KOPT-K1 (cell line): ENCODE data around the gene LRP8.
A peak's percentile ranks its signal among the peaks of the same experiment; 100 is the strongest.

Source experiments
- H3K27ac ChIP-seq: fragments of 200-600 bp; sonication (generic); 2 replicates; pipeline ENCODE4 v1.5.1; 2016; ENCODE audit warnings: antibody characterized with exemption, mild to moderate bottlenecking, low read depth, low read length; ENCODE audit not compliant: poor library complexity, severe bottlenecking
- H3K36me3 ChIP-seq: fragments of 200-600 bp; sonication (generic); 2 replicates; pipeline ENCODE4 v1.5.1; 2017; ENCODE audit warnings: antibody characterized with exemption, mild to moderate bottlenecking, low read length, moderate library complexity; ENCODE audit not compliant: insufficient read depth
- H3K9me3 ChIP-seq: fragments of 200-600 bp; sonication (generic); 2 replicates; pipeline ENCODE4 v1.5.1; 2017; ENCODE audit warnings: antibody characterized with exemption, low read length, mild to moderate bottlenecking; ENCODE audit not compliant: insufficient read depth, poor library complexity, severe bottlenecking

LRP8 gene

GRCh38 chr1:53324321-53324720 lies 3.5 kb downstream of the LRP8 start:
- peak overlapping the region; percentile 94 for H3K27ac ChIP-seq
- peaks cover 66% of the 10 kb centered on the region for H3K36me3 ChIP-seq
- no peaks in the 10 kb centered on the region for H3K9me3 ChIP-seq

GRCh38 chr1:53323316-53323715 lies 4.6 kb downstream of the LRP8 start:
- H3K9me3 ChIP-seq: no peaks in the 10 kb centered on the region
- H3K36me3 ChIP-seq: peaks cover 76% of the 10 kb centered on the region
- H3K27ac ChIP-seq: no peak overlapping the region

- no peaks in the 10 kb centered on the region for H3K9me3 ChIP-seq
- peaks cover 89% of the 10 kb centered on the region for H3K36me3 ChIP-seq
- H3K27ac ChIP-seq: no peak overlapping the region
These were observed 5.9 kb downstream of the LRP8 start for GRCh38 chr1:53321776-53322602.

- Histone ChIP-seq H3K27ac (no peak overlapping the region), H3K36me3 (peaks cover 94% of the 10 kb centered on the region), H3K9me3 (no peaks in the 10 kb centered on the region)
These were observed 6.5 kb downstream of the LRP8 start for GRCh38 chr1:53321366-53321765.

GRCh38 chr1:53320646-53321045 lies 7.2 kb downstream of the LRP8 start:
- H3K27ac ChIP-seq: no peak overlapping the region
- H3K36me3 ChIP-seq: peaks cover 98% of the 10 kb centered on the region
- no peaks in the 10 kb centered on the region for H3K9me3 ChIP-seq

- peaks cover 98% of the 10 kb centered on the region for H3K36me3 ChIP-seq
- H3K9me3 ChIP-seq: no peaks in the 10 kb centered on the region
- no peak overlapping the region for H3K27ac ChIP-seq
These were observed 8.4 kb downstream of the LRP8 start for GRCh38 chr1:53319296-53320101.

- H3K9me3 ChIP-seq: no peaks in the 10 kb centered on the region
- H3K27ac ChIP-seq: no peak overlapping the region
- peaks cover 98% of the 10 kb centered on the region for H3K36me3 ChIP-seq
These were observed 10.0 kb downstream of the LRP8 start for GRCh38 chr1:53317646-53318539.

- Histone ChIP-seq H3K36me3 (peaks cover 98% of the 10 kb centered on the region), H3K9me3 (no peaks in the 10 kb centered on the region), H3K27ac (no peak overlapping the region)
These were observed 10.9 kb downstream of the LRP8 start for GRCh38 chr1:53316766-53317581.

- Histone ChIP-seq H3K27ac (no peak overlapping the region), H3K9me3 (no peaks in the 10 kb centered on the region), H3K36me3 (peaks cover 98% of the 10 kb centered on the region)
These were observed 11.5 kb downstream of the LRP8 start for GRCh38 chr1:53316424-53316765.

- no peak overlapping the region for H3K27ac ChIP-seq
- no peaks in the 10 kb centered on the region for H3K9me3 ChIP-seq
- peaks cover 98% of the 10 kb centered on the region for H3K36me3 ChIP-seq
These were observed 12.1 kb downstream of the LRP8 start for GRCh38 chr1:53315456-53316423.

- Histone ChIP-seq H3K27ac (no peak overlapping the region), H3K36me3 (peaks cover 98% of the 10 kb centered on the region), H3K9me3 (no peaks in the 10 kb centered on the region)
These were observed 12.8 kb downstream of the LRP8 start for GRCh38 chr1:53315046-53315445.

- Histone ChIP-seq H3K36me3 (peaks cover 98% of the 10 kb centered on the region), H3K27ac (no peak overlapping the region), H3K9me3 (no peaks in the 10 kb centered on the region)
These were observed 13.3 kb downstream of the LRP8 start for GRCh38 chr1:53314606-53315005.

GRCh38 chr1:53314096-53314495 lies 13.8 kb downstream of the LRP8 start:
- peaks cover 98% of the 10 kb centered on the region for H3K36me3 ChIP-seq
- no peaks in the 10 kb centered on the region for H3K9me3 ChIP-seq
- H3K27ac ChIP-seq: no peak overlapping the region
